Keratinocyte (primary cell): Measurements from ENCODE around the gene ZNF396. TPM values are rescaled to one million over a fixed set of nuclear protein-coding genes. Genes with fewer than 3 reads are reported as not detected.

Experiments used
- DNase-seq: peaks from one replicate; pipeline ENCODE4 v3.0.0-alpha.2; 2011; ENCODE audit warnings: low read depth, missing footprints, low spot score
- FAIRE-seq: peaks from 2 replicates; lab custom pipeline; 2011; peaks lifted over from hg19 to GRCh38; lab: Jason Lieb, UNC
- H2AFZ ChIP-seq: 2 replicates; pipeline ENCODE4 v1.6.0; 2012; ENCODE audit warnings: low read length, control low read depth, inconsistent platforms; ENCODE audit not compliant: control insufficient read depth
- H3K27ac ChIP-seq: 2 replicates; pipeline ENCODE4 v1.5.1; 2011; ENCODE audit warnings: low read length; ENCODE audit not compliant: control insufficient read depth, insufficient read depth
- H3K27me3 ChIP-seq: 3 replicates; pipeline ENCODE4 v1.6.0; 2011; ENCODE audit warnings: low read length; ENCODE audit not compliant: control insufficient read depth, insufficient read depth; ENCODE audit errors: extremely low read depth
- H3K36me3 ChIP-seq, 2 experiments: 2 replicates in 1 of 2; 3 replicates in 1 of 2; pipeline ENCODE4 v1.5.1; 2011; ENCODE audit warnings: low read length in 2 of 2, mild to moderate bottlenecking in 1 of 2; ENCODE audit not compliant: control insufficient read depth in 2 of 2, insufficient read depth in 2 of 2; ENCODE audit errors: extremely low read depth in 1 of 2
- H3K4me1 ChIP-seq: 3 replicates; pipeline ENCODE4 v1.5.1; 2011; ENCODE audit warnings: low read length; ENCODE audit not compliant: control insufficient read depth, insufficient read depth; ENCODE audit errors: extremely low read depth
- H3K4me2 ChIP-seq: 3 replicates; pipeline ENCODE4 v1.6.0; 2011; ENCODE audit warnings: low read depth, low read length; ENCODE audit not compliant: control insufficient read depth, insufficient read depth; ENCODE audit errors: extremely low read depth
- H3K4me3 ChIP-seq, 3 experiments: fragments of 200-600 bp in 1 of 3; sonication (generic) in 1 of 3; 2 replicates in 2 of 3; 3 replicates in 1 of 3; pipeline ENCODE4 v1.5.1; 2011 to 2016; ENCODE audit warnings: low read length in 3 of 3, mild to moderate bottlenecking in 3 of 3, control low read depth in 2 of 3, inconsistent platforms in 1 of 3, low read depth in 1 of 3, mixed read lengths in 1 of 3, mixed run types in 1 of 3, moderate library complexity in 1 of 3; ENCODE audit not compliant: control insufficient read depth in 2 of 3, insufficient read depth in 2 of 3; ENCODE audit errors: extremely low read depth in 1 of 3
- H3K79me2 ChIP-seq: 2 replicates; pipeline ENCODE4 v1.6.0; 2012; ENCODE audit warnings: low read length; ENCODE audit not compliant: control insufficient read depth, insufficient read depth
- H3K9ac ChIP-seq: 3 replicates; pipeline ENCODE4 v1.6.0; 2011; ENCODE audit warnings: low read length; ENCODE audit not compliant: control insufficient read depth, insufficient read depth; ENCODE audit errors: extremely low read depth
- H3K9me1 ChIP-seq: 3 replicates; pipeline ENCODE4 v1.6.0; 2011; ENCODE audit warnings: low read length; ENCODE audit not compliant: control insufficient read depth, insufficient read depth; ENCODE audit errors: extremely low read depth
- H3K9me3 ChIP-seq: 2 replicates; pipeline ENCODE4 v1.5.1; 2012; ENCODE audit warnings: low read depth, low read length; ENCODE audit not compliant: control insufficient read depth
- H4K20me1 ChIP-seq: 3 replicates; pipeline ENCODE4 v1.6.0; 2011; ENCODE audit warnings: low read length; ENCODE audit not compliant: control insufficient read depth, insufficient read depth; ENCODE audit errors: extremely low read depth
- EZH2 ChIP-seq: IDR thresholded peaks from one replicate; pipeline ENCODE4 v1.6.1; 2012; ENCODE audit warnings: inconsistent platforms, mild to moderate bottlenecking, low read length, moderate library complexity
- dilution Hi-C: fragments of 300-500 bp; cut with MboI; formaldehyde crosslinking; loops from one replicate; pipeline ENCODE4 v1.7.0; 2020; ENCODE audit warnings: low sequenced_read_pairs; ENCODE audit not compliant: extremely low pct_ligation_motif_present
- polyA plus RNA-seq, 5 experiments: library from polyadenylated mRNA; depleted of rRNA in 3 of 5; stranded (reverse) in 3 of 5; stranded (forward) in 1 of 5; unstranded in 1 of 5; fragments of >200 nt; gene quantifications; 1 replicate in 1 of 5; 2 replicates in 3 of 5; 3 replicates in 1 of 5; pipeline versions ENCODE4 v1.2.1 to v1.2.3, GENCODE V29; 2011 to 2012; ENCODE audit warnings: missing spikeins in 2 of 5, low read depth in 1 of 5, low replicate concordance in 1 of 5
- TF ChIP-seq, protein P1 (sequence below), 3 experiments: IDR thresholded peaks in 1 of 3; conservative IDR thresholded peaks in 1 of 3; optimal IDR thresholded peaks in 1 of 3; 2 replicates in 2 of 3; 3 replicates in 1 of 3; pipeline versions ENCODE3 to v1.5.1; 2011; ENCODE audit warnings: low read length in 3 of 3, mild to moderate bottlenecking in 3 of 3, moderate library complexity in 2 of 3, control low read depth in 1 of 3, inconsistent platforms in 1 of 3; ENCODE audit not compliant: insufficient read depth in 2 of 3; ENCODE audit errors: extremely low read depth in 1 of 3

ZNF396 gene
- polyA plus RNA-seq, 1 donor (not counting 4 experiments of a cell fraction or from before 2014, with no cell fraction given): 0.49 TPM

GRCh38 chr18:35334212-35334611 is 42.9 kb downstream of the ZNF396 start:
- TF ChIP-seq, protein P1, sequence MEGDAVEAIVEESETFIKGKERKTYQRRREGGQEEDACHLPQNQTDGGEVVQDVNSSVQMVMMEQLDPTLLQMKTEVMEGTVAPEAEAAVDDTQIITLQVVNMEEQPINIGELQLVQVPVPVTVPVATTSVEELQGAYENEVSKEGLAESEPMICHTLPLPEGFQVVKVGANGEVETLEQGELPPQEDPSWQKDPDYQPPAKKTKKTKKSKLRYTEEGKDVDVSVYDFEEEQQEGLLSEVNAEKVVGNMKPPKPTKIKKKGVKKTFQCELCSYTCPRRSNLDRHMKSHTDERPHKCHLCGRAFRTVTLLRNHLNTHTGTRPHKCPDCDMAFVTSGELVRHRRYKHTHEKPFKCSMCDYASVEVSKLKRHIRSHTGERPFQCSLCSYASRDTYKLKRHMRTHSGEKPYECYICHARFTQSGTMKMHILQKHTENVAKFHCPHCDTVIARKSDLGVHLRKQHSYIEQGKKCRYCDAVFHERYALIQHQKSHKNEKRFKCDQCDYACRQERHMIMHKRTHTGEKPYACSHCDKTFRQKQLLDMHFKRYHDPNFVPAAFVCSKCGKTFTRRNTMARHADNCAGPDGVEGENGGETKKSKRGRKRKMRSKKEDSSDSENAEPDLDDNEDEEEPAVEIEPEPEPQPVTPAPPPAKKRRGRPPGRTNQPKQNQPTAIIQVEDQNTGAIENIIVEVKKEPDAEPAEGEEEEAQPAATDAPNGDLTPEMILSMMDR (optimal IDR thresholded peaks at IDR 0.05 in 1 of 3, IDR thresholded peaks at IDR 0.05 in 1 of 3, conservative IDR thresholded peaks at IDR 0.05 in 1 of 3; ENCODE audit: extremely low read depth in 1 of 3, insufficient read depth in 2 of 3, low read length in 3 of 3): no peak
- TF ChIP-seq EZH2: no peak
- Histone ChIP-seq H3K9me1 (no peaks in the 10 kb centered on the region), H2AFZ (no peak overlapping the region), H3K27ac (no peak overlapping the region), H3K9me3 (no peaks in the 10 kb centered on the region), H3K27me3 (no peaks in the 10 kb centered on the region), H3K79me2 (peaks cover 2% of the 10 kb centered on the region), H3K4me1 (no peaks in the 10 kb centered on the region), H3K4me3 (no peak overlapping the region), H3K36me3 (peaks cover 16 to 18% of the 10 kb centered on the region in 2 experiments), H3K9ac (no peak overlapping the region), H3K4me2 (no peak overlapping the region), H4K20me1 (no peaks in the 10 kb centered on the region)
- DNase-seq (no peak), FAIRE-seq (no peak)
- dilution Hi-C loops: no loop called here

GRCh38 chr18:35331367-35332087 is 45.6 kb downstream of the ZNF396 start:
- DNase-seq (no peak), FAIRE-seq (no peak)
- Histone ChIP-seq H3K27me3 (no peaks in the 10 kb centered on the region), H3K9me1 (no peaks in the 10 kb centered on the region), H3K4me1 (no peaks in the 10 kb centered on the region), H3K4me2 (no peak overlapping the region), H2AFZ (no peak overlapping the region), H3K27ac (no peak overlapping the region), H3K9ac (no peak overlapping the region), H3K4me3 (no peak overlapping the region), H3K79me2 (no peaks in the 10 kb centered on the region), H3K9me3 (no peaks in the 10 kb centered on the region), H4K20me1 (no peaks in the 10 kb centered on the region), H3K36me3 (peaks cover 3 to 9% of the 10 kb centered on the region in 2 experiments)
- dilution Hi-C loops: no loop called here
- TF ChIP-seq EZH2: no peak
- TF ChIP-seq, protein P1 (optimal IDR thresholded peaks at IDR 0.05 in 1 of 3, IDR thresholded peaks at IDR 0.05 in 1 of 3, conservative IDR thresholded peaks at IDR 0.05 in 1 of 3; ENCODE audit: extremely low read depth in 1 of 3, insufficient read depth in 2 of 3, low read length in 3 of 3): no peak
